Skeletal muscle satellite cell (primary cell): ENCODE results near the gene RPH3AL.

Experiments used
- H3K27me3 ChIP-seq: 2 replicates; pipeline ENCODE4 v1.7.0; 2013; ENCODE audit warnings: low read length; ENCODE audit not compliant: control insufficient read depth, insufficient read depth
- H3K36me3 ChIP-seq: 2 replicates; pipeline ENCODE4 v1.7.0; 2013; ENCODE audit warnings: mild to moderate bottlenecking, control low read depth, low read length; ENCODE audit not compliant: insufficient read depth
- H3K4me1 ChIP-seq: 2 replicates; pipeline ENCODE4 v1.7.0; 2013; ENCODE audit warnings: low read length; ENCODE audit not compliant: control insufficient read depth, insufficient read depth
- H3K4me2 ChIP-seq: 2 replicates; pipeline ENCODE4 v1.7.0; 2013; ENCODE audit warnings: mild to moderate bottlenecking, low read length
- H3K4me3 ChIP-seq: 2 replicates; pipeline ENCODE4 v1.7.0; 2013; ENCODE audit warnings: low read length
- H3K9ac ChIP-seq: 2 replicates; pipeline ENCODE4 v1.7.0; 2013; ENCODE audit warnings: mild to moderate bottlenecking, low read depth, low read length, moderate library complexity
- H3K9me3 ChIP-seq: replicated peaks from 2 replicates; pipeline ENCODE4 v1.7.0; 2013; ENCODE audit warnings: mild to moderate bottlenecking, control low read depth, low read length

Gene RPH3AL

GRCh38 chr17:298791-299450 is 53.7 kb downstream of the RPH3AL start:
- Histone ChIP-seq H3K9ac (no peak overlapping the region), H3K36me3 (no peaks in the 10 kb centered on the region)

GRCh38 chr17:297758-298157 is 54.8 kb downstream of the RPH3AL start:
- Histone ChIP-seq H3K4me1 (peaks cover 3% of the 10 kb centered on the region), H3K4me3 (no peak overlapping the region), H3K36me3 (no peaks in the 10 kb centered on the region), H3K9ac (no peak overlapping the region), H3K4me2 (no peak overlapping the region), H3K9me3 (no peaks in the 10 kb centered on the region), H3K27me3 (peaks cover 11% of the 10 kb centered on the region)

More at GRCh38 chr17:298791-299450, 53.7 kb downstream of the RPH3AL start:
- no peaks in the 10 kb centered on the region for H3K9me3 ChIP-seq
- peaks cover 15% of the 10 kb centered on the region for H3K27me3 ChIP-seq
- no peak overlapping the region for H3K4me2 ChIP-seq
- peaks cover 3% of the 10 kb centered on the region for H3K4me1 ChIP-seq
- H3K4me3 ChIP-seq: no peak overlapping the region

- Histone ChIP-seq H3K4me2 (no peak overlapping the region), H3K9me3 (no peaks in the 10 kb centered on the region), H3K4me3 (no peak overlapping the region), H3K4me1 (peaks cover 3% of the 10 kb centered on the region), H3K27me3 (peaks cover 11% of the 10 kb centered on the region), H3K36me3 (no peaks in the 10 kb centered on the region), H3K9ac (no peak overlapping the region)
Measured at GRCh38 chr17:296906-297690, 55.5 kb downstream of the RPH3AL start.

- H3K27me3 ChIP-seq: peaks cover 11% of the 10 kb centered on the region
Measured at GRCh38 chr17:296379-296778, 56.2 kb downstream of the RPH3AL start.

GRCh38 chr17:292531-293382 is 59.9 kb downstream of the RPH3AL start:
- Histone ChIP-seq H3K36me3 (no peaks in the 10 kb centered on the region), H3K27me3 (peaks cover 3% of the 10 kb centered on the region), H3K4me2 (no peak overlapping the region), H3K9me3 (no peaks in the 10 kb centered on the region), H3K4me3 (no peak overlapping the region), H3K9ac (no peak overlapping the region), H3K4me1 (no peaks in the 10 kb centered on the region)

More at GRCh38 chr17:296379-296778, 56.2 kb downstream of the RPH3AL start:
- Histone ChIP-seq H3K4me3 (no peak overlapping the region), H3K9ac (no peak overlapping the region), H3K9me3 (no peaks in the 10 kb centered on the region), H3K4me1 (no peaks in the 10 kb centered on the region), H3K36me3 (no peaks in the 10 kb centered on the region), H3K4me2 (no peak overlapping the region)

- Histone ChIP-seq H3K4me2 (no peak overlapping the region), H3K4me3 (no peak overlapping the region), H3K9me3 (no peaks in the 10 kb centered on the region), H3K36me3 (no peaks in the 10 kb centered on the region), H3K4me1 (no peaks in the 10 kb centered on the region), H3K27me3 (no peaks in the 10 kb centered on the region), H3K9ac (no peak overlapping the region)
Measured at GRCh38 chr17:292016-292415, 60.6 kb downstream of the RPH3AL start.

- Histone ChIP-seq H3K4me1 (no peaks in the 10 kb centered on the region), H3K4me2 (no peak overlapping the region), H3K9me3 (no peaks in the 10 kb centered on the region), H3K27me3 (no peaks in the 10 kb centered on the region), H3K4me3 (no peak overlapping the region), H3K9ac (no peak overlapping the region), H3K36me3 (no peaks in the 10 kb centered on the region)
Measured at GRCh38 chr17:291587-291986, 61.0 kb downstream of the RPH3AL start.

GRCh38 chr17:290626-291025 is 62.0 kb downstream of the RPH3AL start:
- H3K36me3 ChIP-seq: no peaks in the 10 kb centered on the region
- no peak overlapping the region for H3K9ac ChIP-seq
- no peaks in the 10 kb centered on the region for H3K27me3 ChIP-seq
- H3K4me1 ChIP-seq: no peaks in the 10 kb centered on the region
- no peaks in the 10 kb centered on the region for H3K9me3 ChIP-seq
- no peak overlapping the region for H3K4me2 ChIP-seq
- no peak overlapping the region for H3K4me3 ChIP-seq

GRCh38 chr17:290121-290521 is 62.5 kb downstream of the RPH3AL start:
- no peak overlapping the region for H3K9ac ChIP-seq
- H3K9me3 ChIP-seq: no peaks in the 10 kb centered on the region
- no peaks in the 10 kb centered on the region for H3K36me3 ChIP-seq
- no peaks in the 10 kb centered on the region for H3K4me1 ChIP-seq
- no peak overlapping the region for H3K4me2 ChIP-seq
- no peaks in the 10 kb centered on the region for H3K27me3 ChIP-seq
- no peak overlapping the region for H3K4me3 ChIP-seq

GRCh38 chr17:289409-289808 is 63.2 kb downstream of the RPH3AL start:
- H3K4me1 ChIP-seq: no peaks in the 10 kb centered on the region
- H3K4me2 ChIP-seq: no peak overlapping the region
- no peaks in the 10 kb centered on the region for H3K9me3 ChIP-seq
- no peaks in the 10 kb centered on the region for H3K36me3 ChIP-seq
- H3K9ac ChIP-seq: no peak overlapping the region
- H3K4me3 ChIP-seq: no peak overlapping the region
- H3K27me3 ChIP-seq: no peaks in the 10 kb centered on the region

- no peak overlapping the region for H3K9ac ChIP-seq
- no peaks in the 10 kb centered on the region for H3K36me3 ChIP-seq
- no peak overlapping the region for H3K4me2 ChIP-seq
- H3K27me3 ChIP-seq: no peaks in the 10 kb centered on the region
- no peak overlapping the region for H3K4me3 ChIP-seq
- no peaks in the 10 kb centered on the region for H3K9me3 ChIP-seq
- H3K4me1 ChIP-seq: no peaks in the 10 kb centered on the region
Measured at GRCh38 chr17:288802-289356, 63.7 kb downstream of the RPH3AL start.
